H1 (cell line): ENCODE data around the gene SLITRK5.

Source experiments
- CEBPB ChIP-seq: IDR thresholded peaks from 2 replicates; pipeline ENCODE4 v1.6.1; 2012; ENCODE audit warnings: low read depth, low read length
- CTCF ChIP-seq, 3 experiments: IDR thresholded peaks; 1 replicate in 2 of 3; 2 replicates in 1 of 3; pipeline versions ENCODE4 v1.5.1 to v1.6.1; 2011; ENCODE audit warnings: low read length in 3 of 3, mild to moderate bottlenecking in 3 of 3, inconsistent platforms in 2 of 3, low read depth in 1 of 3, moderate library complexity in 1 of 3; ENCODE audit not compliant: insufficient read depth in 1 of 3; ENCODE audit errors: control extremely low read depth in 1 of 3
- EP300 ChIP-seq, 2 experiments: IDR thresholded peaks; 1 replicate in 1 of 2; 2 replicates in 1 of 2; pipeline ENCODE4 v1.6.1; 2011 to 2012; ENCODE audit warnings: low read depth in 2 of 2, low read length in 2 of 2, mild to moderate bottlenecking in 2 of 2, borderline replicate concordance in 1 of 2, inconsistent platforms in 1 of 2, moderate library complexity in 1 of 2
- JUN ChIP-seq: IDR thresholded peaks from 2 replicates; pipeline ENCODE4 v1.6.1; 2011; ENCODE audit warnings: low read depth, mild to moderate bottlenecking, improper control_type of control experiment, low read length
- POLR2A ChIP-seq, 2 experiments: IDR thresholded peaks; 1 replicate in 1 of 2; 2 replicates in 1 of 2; pipeline ENCODE4 v1.6.1; 2011; ENCODE audit warnings: low read depth in 2 of 2, low read length in 2 of 2, mild to moderate bottlenecking in 2 of 2; ENCODE audit errors: control extremely low read depth in 1 of 2

GRCh38 chr13:87667686-87668085 is 3.5 kb upstream of the SLITRK5 start:
- no peak for TF ChIP-seq CTCF (IDR thresholded peaks at IDR 0.05; ENCODE audit: control extremely low read depth in 1 of 3, insufficient read depth in 1 of 3, low read depth in 1 of 3, low read length in 3 of 3)
- no peak for TF ChIP-seq EP300 (IDR thresholded peaks at IDR 0.05; ENCODE audit: borderline replicate concordance in 1 of 2, low read depth in 2 of 2, low read length in 2 of 2)
- no peak for TF ChIP-seq CEBPB
- TF ChIP-seq POLR2A (IDR thresholded peaks at IDR 0.05; ENCODE audit: control extremely low read depth in 1 of 2, low read depth in 2 of 2, low read length in 2 of 2), result no peak
- TF ChIP-seq JUN, result no peak
